DOHH2 (cell line): ENCODE measurements around the gene SPTLC2.

Experiments
- H3F3A ChIP-seq: fragments of 200-600 bp; sonication (generic), shearing (Covaris generic); 2 replicates; pipeline ENCODE4 v1.6.0; 2016; ENCODE audit warnings: antibody characterized with exemption, mild to moderate bottlenecking; ENCODE audit not compliant: control insufficient read depth, insufficient read depth
- H3K27ac ChIP-seq: fragments of 200-600 bp; sonication (generic); 2 replicates; pipeline ENCODE4 v1.5.1; 2014; ENCODE audit warnings: low read depth, mild to moderate bottlenecking, low read length, moderate library complexity
- H3K27me3 ChIP-seq: fragments of 200-600 bp; sonication (generic); 2 replicates; pipeline ENCODE4 v1.6.1; 2014; ENCODE audit warnings: mild to moderate bottlenecking, low read length, mixed read lengths; ENCODE audit not compliant: control insufficient read depth
- H3K36me3 ChIP-seq: fragments of 200-600 bp; sonication (generic); 2 replicates; pipeline ENCODE4 v1.6.1; 2014; ENCODE audit warnings: mild to moderate bottlenecking, low read length, moderate library complexity, mixed read lengths; ENCODE audit not compliant: control insufficient read depth
- H3K4me1 ChIP-seq: fragments of 200-600 bp; sonication (generic); 2 replicates; pipeline ENCODE4 v1.6.1; 2014; ENCODE audit warnings: mild to moderate bottlenecking, low read length, mixed read lengths; ENCODE audit not compliant: control insufficient read depth
- H3K4me2 ChIP-seq: fragments of 200-600 bp; sonication (generic); 2 replicates; pipeline ENCODE4 v1.6.0; 2014; ENCODE audit warnings: mild to moderate bottlenecking, low read length, moderate library complexity
- H3K4me3 ChIP-seq: fragments of 200-600 bp; sonication (generic); 2 replicates; pipeline ENCODE4 v1.5.1; 2014; ENCODE audit warnings: mild to moderate bottlenecking, low read length, mixed read lengths
- H3K79me2 ChIP-seq: fragments of 200-600 bp; sonication (generic); 2 replicates; pipeline ENCODE4 v1.6.1; 2014; ENCODE audit warnings: mild to moderate bottlenecking, low read length, mixed read lengths; ENCODE audit not compliant: control insufficient read depth
- H3K9me2 ChIP-seq: fragments of 200-600 bp; sonication (generic); replicated peaks from 2 replicates; pipeline ENCODE4 v1.6.1; 2014; ENCODE audit warnings: mild to moderate bottlenecking, low read length, mixed read lengths; ENCODE audit not compliant: control insufficient read depth
- H3K9me3 ChIP-seq: fragments of 200-600 bp; sonication (generic); 2 replicates; pipeline ENCODE4 v1.6.1; 2014; ENCODE audit warnings: antibody characterized with exemption, low read length, mixed read lengths; ENCODE audit not compliant: control insufficient read depth, insufficient read depth
- H4K20me1 ChIP-seq: fragments of 200-600 bp; sonication (generic); 2 replicates; pipeline ENCODE4 v1.6.0; 2014; ENCODE audit warnings: low read depth, mild to moderate bottlenecking, antibody characterized with exemption, low read length, moderate library complexity; ENCODE audit not compliant: control insufficient read depth, insufficient read depth
- CTCF ChIP-seq: fragments of 200-600 bp; sonication (generic); IDR thresholded peaks from one replicate; pipeline ENCODE4 v1.5.1; 2014; ENCODE audit warnings: antibody characterized with exemption, mild to moderate bottlenecking, low read depth, low read length; ENCODE audit not compliant: poor library complexity, severe bottlenecking
- EZH2phosphoT487 ChIP-seq: fragments of 200-600 bp; sonication (generic); IDR thresholded peaks from 2 replicates; pipeline ENCODE4 v1.6.1; 2017; ENCODE audit warnings: borderline replicate concordance, mild to moderate bottlenecking, antibody characterized with exemption, low read length, moderate library complexity, mixed read lengths

Gene SPTLC2

GRCh38 chr14:77648520-77649200, 32.2 kb upstream of the SPTLC2 start:
- no peaks in the 10 kb centered on the region for H4K20me1 ChIP-seq
- no peaks in the 10 kb centered on the region for H3F3A ChIP-seq
- no peak overlapping the region for H3K4me3 ChIP-seq
- peaks cover 3% of the 10 kb centered on the region for H3K4me1 ChIP-seq
- H3K9me2 ChIP-seq: no peaks in the 10 kb centered on the region
- H3K79me2 ChIP-seq: no peaks in the 10 kb centered on the region
- no peaks in the 10 kb centered on the region for H3K36me3 ChIP-seq
- no peak overlapping the region for H3K27ac ChIP-seq
- H3K4me2 ChIP-seq: no peak overlapping the region
- no peak for TF ChIP-seq CTCF
- H3K9me3 ChIP-seq: no peaks in the 10 kb centered on the region
- no peaks in the 10 kb centered on the region for H3K27me3 ChIP-seq

GRCh38 chr14:77647853-77648252, 31.4 kb upstream of the SPTLC2 start:
- no peaks in the 10 kb centered on the region for H3K9me2 ChIP-seq
- TF ChIP-seq CTCF: no peak
- no peak overlapping the region for H3K4me2 ChIP-seq
- no peak overlapping the region for H3K4me3 ChIP-seq
- H3K79me2 ChIP-seq: no peaks in the 10 kb centered on the region
- no peaks in the 10 kb centered on the region for H3K9me3 ChIP-seq
- no peaks in the 10 kb centered on the region for H3K36me3 ChIP-seq
- H4K20me1 ChIP-seq: no peaks in the 10 kb centered on the region
- no peaks in the 10 kb centered on the region for H3K4me1 ChIP-seq
- H3K27me3 ChIP-seq: no peaks in the 10 kb centered on the region
- no peak overlapping the region for H3K27ac ChIP-seq
- H3F3A ChIP-seq: 0 out of 2 replicates have a peak, but pooled peaks cover 2% of the 10 kb centered on the region

- Histone ChIP-seq H4K20me1 (no peaks in the 10 kb centered on the region), H3F3A (0 out of 2 replicates have a peak, but pooled peaks cover 2% of the 10 kb centered on the region), H3K79me2 (no peaks in the 10 kb centered on the region), H3K27me3 (no peaks in the 10 kb centered on the region), H3K4me1 (peaks cover 6% of the 10 kb centered on the region), H3K4me2 (no peak overlapping the region), H3K27ac (no peak overlapping the region), H3K9me3 (no peaks in the 10 kb centered on the region), H3K36me3 (no peaks in the 10 kb centered on the region), H3K9me2 (no peaks in the 10 kb centered on the region), H3K4me3 (no peak overlapping the region)
- TF ChIP-seq EZH2phosphoT487 (no peak), CTCF (no peak)
Observed at GRCh38 chr14:77646907-77647306, 30.5 kb upstream of the SPTLC2 start.
